Type B pancreatic cell (in vitro differentiated cells): ENCODE measurements around the gene ITGB3. TPM values are rescaled to one million over a fixed set of nuclear protein-coding genes. Genes with fewer than 3 reads are reported as not detected.

Experiments
- DNase-seq: peaks from one replicate; pipeline ENCODE4 v3.0.0; 2021; ENCODE audit warnings: mixed read lengths; ENCODE audit not compliant: unreplicated experiment; ENCODE audit errors: extremely low spot score
- H3K27ac Mint-ChIP-seq: 2 replicates; pipeline ENCODE4 v1.8.0; 2021; ENCODE audit warnings: mild to moderate bottlenecking, mixed read lengths
- H3K27me3 Mint-ChIP-seq: 2 replicates; pipeline ENCODE4 v1.8.0; 2021; ENCODE audit warnings: mixed read lengths
- H3K36me3 Mint-ChIP-seq: 2 replicates; pipeline ENCODE4 v1.8.0; 2021; ENCODE audit warnings: mixed read lengths
- H3K4me1 Mint-ChIP-seq: one replicate; pipeline ENCODE4 v1.8.0; 2021; ENCODE audit warnings: mixed read lengths; ENCODE audit not compliant: unreplicated experiment
- H3K4me3 Mint-ChIP-seq: 2 replicates; pipeline ENCODE4 v1.8.0; 2021; ENCODE audit warnings: mild to moderate bottlenecking, mixed read lengths
- H3K9me3 Mint-ChIP-seq: 2 replicates; pipeline ENCODE4 v1.8.0; 2021; ENCODE audit warnings: mixed read lengths
- CTCF ChIP-seq: fragments of 200-600 bp; sonication (generic); conservative IDR thresholded peaks from 2 replicates; pipeline ENCODE4 v1.5.0; 2021; ENCODE audit warnings: antibody characterized with exemption, mild to moderate bottlenecking
- total RNA-seq: library from RNA; stranded (reverse); gene quantifications from 2 replicates; pipeline ENCODE4 v1.2.1, GENCODE V29; 2021; ENCODE audit warnings: low replicate concordance

The ITGB3 gene
- total RNA-seq, 1 donor from 2014 or later, result 1.6 TPM

- H3K27ac Mint-ChIP-seq, result no peak overlapping the region
- H3K9me3 Mint-ChIP-seq, result no peaks in the 10 kb centered on the region
- peaks cover 3% of the 10 kb centered on the region for H3K27me3 Mint-ChIP-seq
- TF ChIP-seq CTCF, result no peak
- H3K36me3 Mint-ChIP-seq, result peaks cover 4% of the 10 kb centered on the region
- H3K4me1 Mint-ChIP-seq, result peaks cover 7% of the 10 kb centered on the region
- H3K4me3 Mint-ChIP-seq, result no peak overlapping the region
- DNase-seq, result no peak
These were observed 33.8 kb upstream of the ITGB3 start for GRCh38 chr17:47219621-47220475.

GRCh38 chr17:47220531-47220999, 33.1 kb upstream of the ITGB3 start:
- H3K36me3 Mint-ChIP-seq, result peaks cover 4% of the 10 kb centered on the region
- H3K4me1 Mint-ChIP-seq, result peaks cover 7% of the 10 kb centered on the region
- H3K27ac Mint-ChIP-seq, result no peak overlapping the region
- no peak overlapping the region for H3K4me3 Mint-ChIP-seq
- peaks cover 3% of the 10 kb centered on the region for H3K27me3 Mint-ChIP-seq
- no peak for TF ChIP-seq CTCF
- no peak for DNase-seq
- H3K9me3 Mint-ChIP-seq, result no peaks in the 10 kb centered on the region

GRCh38 chr17:47221154-47221553, 32.5 kb upstream of the ITGB3 start:
- peaks cover 7% of the 10 kb centered on the region for H3K4me1 Mint-ChIP-seq
- H3K27me3 Mint-ChIP-seq, result peaks cover 3% of the 10 kb centered on the region
- TF ChIP-seq CTCF, result no peak

GRCh38 chr17:47222047-47222446, 31.6 kb upstream of the ITGB3 start:
- Mint-ChIP-seq H3K27me3 (peaks cover 3% of the 10 kb centered on the region), H3K36me3 (peaks cover 4% of the 10 kb centered on the region), H3K4me1 (peaks cover 7% of the 10 kb centered on the region), H3K4me3 (no peak overlapping the region), H3K9me3 (no peaks in the 10 kb centered on the region), H3K27ac (no peak overlapping the region)
- no peak for DNase-seq
- TF ChIP-seq CTCF, result no peak

More at GRCh38 chr17:47221154-47221553, 32.5 kb upstream of the ITGB3 start:
- Mint-ChIP-seq H3K36me3 (peaks cover 4% of the 10 kb centered on the region), H3K9me3 (no peaks in the 10 kb centered on the region), H3K27ac (no peak overlapping the region), H3K4me3 (no peak overlapping the region)
- no peak for DNase-seq

- DNase-seq, result no peak
- no peaks in the 10 kb centered on the region for H3K9me3 Mint-ChIP-seq
- peaks cover 3% of the 10 kb centered on the region for H3K27me3 Mint-ChIP-seq
- no peak overlapping the region for H3K4me3 Mint-ChIP-seq
- peaks cover 7% of the 10 kb centered on the region for H3K4me1 Mint-ChIP-seq
- H3K36me3 Mint-ChIP-seq, result peaks cover 4% of the 10 kb centered on the region
- TF ChIP-seq CTCF, result no peak
- H3K27ac Mint-ChIP-seq, result no peak overlapping the region
These were observed 30.6 kb upstream of the ITGB3 start for GRCh38 chr17:47223007-47223406.
